A673 (cell line): ENCODE measurements around the gene GRWD1. TPM values are rescaled to one million over a fixed set of nuclear protein-coding genes. Genes with fewer than 3 reads are reported as not detected.

Source experiments
- BruUV-seq: library from RNA; stranded (reverse); fragments of 400-500 nt; replicated peaks from 2 replicates; lab custom pipeline; 2021; lab: Mats Ljungman, UMichigan
- CTCF ChIA-PET: fragments of 300-600 bp; sonication (Branson Sonifier 250); formaldehyde crosslinking; loops from one replicate; lab custom pipeline; 2022; ENCODE audit warnings: antibody characterized with exemption; lab: Charles Lee
- POLR2A ChIA-PET: fragments of 300-600 bp; sonication (Branson Sonifier 250); formaldehyde crosslinking; loops from one replicate; lab custom pipeline; 2022; ENCODE audit warnings: antibody characterized with exemption; ENCODE audit not compliant: low non-redundant PET; lab: Charles Lee
- DNase-seq: peaks from one replicate; pipeline ENCODE4 v3.0.0-alpha.2; 2015; ENCODE audit warnings: low spot score
- H3K27ac ChIP-seq: fragments of 200-600 bp; sonication (generic); 2 replicates; pipeline ENCODE4 v1.5.1; 2016; ENCODE audit warnings: mixed run types, low read depth, mild to moderate bottlenecking, mixed read lengths, antibody characterized with exemption, low read length; ENCODE audit not compliant: poor library complexity, severe bottlenecking
- H3K27me3 ChIP-seq: fragments of 200-600 bp; sonication (generic); replicated peaks from 2 replicates; pipeline ENCODE4 v1.6.1; 2017; ENCODE audit warnings: mixed run types, low read depth, mild to moderate bottlenecking, mixed read lengths, antibody characterized with exemption, low read length; ENCODE audit not compliant: insufficient read depth, poor library complexity
- H3K36me3 ChIP-seq: fragments of 200-600 bp; sonication (generic); 2 replicates; pipeline ENCODE4 v1.6.1; 2016; ENCODE audit warnings: mixed run types, mild to moderate bottlenecking, mixed read lengths, antibody characterized with exemption, low read length; ENCODE audit not compliant: insufficient read depth, poor library complexity, severe bottlenecking
- H3K4me1 ChIP-seq: fragments of 200-600 bp; sonication (generic); 2 replicates; pipeline ENCODE4 v1.6.1; 2017; ENCODE audit warnings: mixed run types, mild to moderate bottlenecking, mixed read lengths, antibody characterized with exemption, low read length; ENCODE audit not compliant: insufficient read depth, poor library complexity, severe bottlenecking
- H3K4me3 ChIP-seq: fragments of 200-600 bp; sonication (generic); 2 replicates; pipeline ENCODE4 v1.5.1; 2016; ENCODE audit warnings: low read depth, mixed run types, mild to moderate bottlenecking, mixed read lengths, low read length; ENCODE audit not compliant: poor library complexity, severe bottlenecking
- H3K9me3 ChIP-seq: fragments of 200-600 bp; sonication (generic); 2 replicates; pipeline ENCODE4 v1.6.1; 2016; ENCODE audit warnings: mixed run types, low read depth, mild to moderate bottlenecking, mixed read lengths, antibody characterized with exemption, low read length; ENCODE audit not compliant: poor library complexity, severe bottlenecking
- EZH2 ChIP-seq: fragments of 200-600 bp; sonication (generic); IDR thresholded peaks from 2 replicates; pipeline ENCODE4 v1.6.1; 2017; ENCODE audit warnings: borderline replicate concordance, low read depth, mild to moderate bottlenecking, mixed read lengths, antibody characterized with exemption, low read length; ENCODE audit not compliant: poor library complexity, severe bottlenecking
- intact Hi-C: fragments of 100-400 bp; cut with micrococcal nuclease; formaldehyde crosslinking; loops from one replicate; pipeline ENCODE4 v1.10.0; 2022; ENCODE audit not compliant: unreplicated experiment
- total RNA-seq: library from RNA; stranded (reverse); gene quantifications from 2 replicates; pipeline ENCODE4 v1.2.3, GENCODE V29; 2021
- TF ChIP-seq, protein P1 (sequence below): fragments of 300-800, 200-600 bp; sonication (generic); conservative IDR thresholded peaks from 2 replicates; pipeline ENCODE4 v1.5.1; 2017; ENCODE audit warnings: low read depth, mild to moderate bottlenecking, antibody characterized with exemption, low read length, moderate library complexity, mixed read lengths

Gene GRWD1
- total RNA-seq, 1 experiment from 2014 or later: 109 TPM

DNA sequence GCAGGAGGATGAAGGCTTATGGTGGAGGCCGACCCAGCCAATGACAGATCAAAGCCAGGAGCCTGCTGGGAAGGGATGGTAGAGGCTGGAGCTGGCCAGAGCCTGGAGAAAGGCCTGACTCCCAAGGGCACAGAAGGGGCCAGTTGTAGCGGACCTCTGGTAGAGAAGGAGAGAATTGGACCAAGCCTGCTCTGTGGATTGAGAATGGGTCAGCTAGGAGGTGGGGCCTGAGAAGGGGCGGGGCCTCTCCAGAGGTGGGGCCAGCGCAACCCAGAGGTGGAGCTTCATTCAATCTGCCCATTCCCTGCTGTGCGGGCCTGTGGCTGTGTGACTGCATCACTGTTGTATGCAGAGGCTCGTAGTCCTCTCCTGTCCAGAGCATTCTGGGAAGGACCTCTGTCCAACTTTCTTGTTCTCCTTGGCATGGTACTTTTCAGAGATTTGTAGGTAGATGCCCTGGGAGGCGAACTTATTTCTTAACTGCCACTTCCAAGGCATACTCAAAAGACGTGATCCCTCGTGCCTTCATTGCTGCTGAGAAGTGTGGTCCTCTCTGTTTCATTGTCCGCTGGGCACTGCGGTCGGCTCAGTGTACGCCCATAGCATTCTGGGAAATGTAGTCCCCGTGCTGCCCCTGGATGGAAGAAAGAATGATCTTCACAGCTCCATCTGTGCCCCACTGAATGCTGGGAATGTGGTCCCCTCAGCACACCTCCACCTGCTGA is 45.6 kb upstream of the GRWD1 start:
- POLR2A ChIA-PET: no interaction called here

DNA sequence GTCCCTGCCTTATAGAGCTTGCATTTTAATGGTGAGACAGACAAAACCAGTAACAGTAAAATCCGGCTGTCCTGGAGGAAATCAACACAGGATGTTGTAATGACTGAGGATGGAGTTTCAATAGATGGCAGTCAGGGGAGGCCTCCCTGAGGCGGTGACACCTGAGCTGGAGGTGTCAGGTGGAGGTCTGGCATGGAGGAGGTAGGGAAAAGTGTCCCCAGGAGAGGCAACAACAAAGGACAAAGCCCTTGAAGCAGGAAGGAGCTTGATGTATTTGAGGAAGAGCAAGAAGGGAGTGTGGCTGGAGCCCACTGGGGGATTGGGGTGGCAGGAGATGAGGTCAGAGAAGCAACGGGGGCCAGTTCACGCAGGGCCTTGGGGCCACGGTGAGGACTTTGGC is 44.5 kb upstream of the GRWD1 start:
- no peak overlapping the region for H3K4me3 ChIP-seq
- no peaks in the 10 kb centered on the region for H3K9me3 ChIP-seq
- peaks cover 40% of the 10 kb centered on the region for H3K4me1 ChIP-seq
- BruUV-seq: no TSS peak
- DNase-seq: no peak
- H3K36me3 ChIP-seq: no peaks in the 10 kb centered on the region
- no peak overlapping the region for H3K27ac ChIP-seq
- ChIA-PET CTCF (no interaction called here), POLR2A (no interaction called here)
- intact Hi-C loops: no loop called here
- H3K27me3 ChIP-seq: no peaks in the 10 kb centered on the region
- no peak for TF ChIP-seq EZH2
- TF ChIP-seq, protein P1, sequence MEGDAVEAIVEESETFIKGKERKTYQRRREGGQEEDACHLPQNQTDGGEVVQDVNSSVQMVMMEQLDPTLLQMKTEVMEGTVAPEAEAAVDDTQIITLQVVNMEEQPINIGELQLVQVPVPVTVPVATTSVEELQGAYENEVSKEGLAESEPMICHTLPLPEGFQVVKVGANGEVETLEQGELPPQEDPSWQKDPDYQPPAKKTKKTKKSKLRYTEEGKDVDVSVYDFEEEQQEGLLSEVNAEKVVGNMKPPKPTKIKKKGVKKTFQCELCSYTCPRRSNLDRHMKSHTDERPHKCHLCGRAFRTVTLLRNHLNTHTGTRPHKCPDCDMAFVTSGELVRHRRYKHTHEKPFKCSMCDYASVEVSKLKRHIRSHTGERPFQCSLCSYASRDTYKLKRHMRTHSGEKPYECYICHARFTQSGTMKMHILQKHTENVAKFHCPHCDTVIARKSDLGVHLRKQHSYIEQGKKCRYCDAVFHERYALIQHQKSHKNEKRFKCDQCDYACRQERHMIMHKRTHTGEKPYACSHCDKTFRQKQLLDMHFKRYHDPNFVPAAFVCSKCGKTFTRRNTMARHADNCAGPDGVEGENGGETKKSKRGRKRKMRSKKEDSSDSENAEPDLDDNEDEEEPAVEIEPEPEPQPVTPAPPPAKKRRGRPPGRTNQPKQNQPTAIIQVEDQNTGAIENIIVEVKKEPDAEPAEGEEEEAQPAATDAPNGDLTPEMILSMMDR: no peak

More for the DNA sequence above, 45.6 kb upstream of the GRWD1 start:
- Histone ChIP-seq H3K27me3 (no peaks in the 10 kb centered on the region), H3K4me3 (no peak overlapping the region), H3K9me3 (no peaks in the 10 kb centered on the region), H3K27ac (no peak overlapping the region), H3K36me3 (no peaks in the 10 kb centered on the region), H3K4me1 (peaks cover 51% of the 10 kb centered on the region)
- intact Hi-C loops: no loop called here
- CTCF ChIA-PET: no interaction called here
- BruUV-seq: no TSS peak
- DNase-seq: peak; percentile 60
- no peak for TF ChIP-seq EZH2
- TF ChIP-seq, protein P1: no peak

DNA sequence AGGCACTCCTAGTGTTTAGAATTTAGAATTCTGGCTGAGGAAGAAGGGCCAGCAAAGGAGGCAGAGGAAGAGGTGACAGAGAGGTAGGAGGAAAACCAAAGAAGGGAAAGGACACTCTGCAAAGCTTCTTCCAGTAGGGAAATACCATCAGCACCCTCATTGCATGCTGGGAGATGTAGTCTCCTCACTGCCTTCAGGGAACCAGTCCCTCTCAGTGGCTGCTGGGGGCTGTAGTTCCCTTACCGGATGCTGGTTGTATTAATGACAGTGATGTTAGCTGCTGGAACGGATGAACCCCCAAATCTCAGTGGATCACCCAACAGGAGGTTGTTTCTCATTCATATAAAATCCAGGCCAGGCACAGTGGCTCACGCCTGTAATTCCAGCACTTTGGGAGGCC is 42.2 kb upstream of the GRWD1 start:
- intact Hi-C loops: no loop called here
- ChIA-PET CTCF (interaction anchor here (0.6 kb wide), 1 partner anchor 9 kb away, joined by 5 read pairs; no protein-coding TSS in a partner anchor), POLR2A (interaction anchor here (0.6 kb wide), 1 partner anchor 40 kb away, joined by 4 read pairs; the partner anchor contains the start of genes SYNGR4 and TMEM143)
- no peaks in the 10 kb centered on the region for H3K9me3 ChIP-seq
- H3K36me3 ChIP-seq: no peaks in the 10 kb centered on the region
- no peaks in the 10 kb centered on the region for H3K27me3 ChIP-seq
- BruUV-seq: no TSS peak
- H3K4me3 ChIP-seq: no peak overlapping the region
- no peak for TF ChIP-seq EZH2
- TF ChIP-seq, protein P1: no peak
- H3K27ac ChIP-seq: no peak overlapping the region
- peak; percentile 88 for DNase-seq
- H3K4me1 ChIP-seq: peaks cover 21% of the 10 kb centered on the region
